Ovary (tissue), 9 donors: ENCODE measurements around the gene RBM44. TPM values are rescaled to one million over a fixed set of nuclear protein-coding genes. Genes with fewer than 3 reads are reported as not detected.
A peak's percentile ranks its signal among the peaks of the same experiment; 100 is the strongest.

Source experiments
- DNase-seq, 5 donors: peaks; one replicate each; pipeline ENCODE4 v3.0.0-alpha.2; 2019 to 2020
- H3K27ac ChIP-seq, 2 donors: fragments of 200-600 bp; one replicate each; pipeline versions ENCODE4 v1.5.1 to v1.8.0; 2019 to 2022
- H3K27me3 ChIP-seq: fragments of 200-600 bp; one replicate; pipeline ENCODE4 v1.8.0; 2022
- H3K36me3 ChIP-seq: fragments of 200-600 bp; sonication (generic); one replicate; pipeline ENCODE4 v1.5.1; 2019
- H3K4me1 ChIP-seq: one replicate; pipeline ENCODE4 v1.8.1; 2013; ENCODE audit warnings: mild to moderate bottlenecking, moderate library complexity; ENCODE audit not compliant: insufficient read depth
- H3K4me3 ChIP-seq: fragments of 200-600 bp; sonication (generic); one replicate; pipeline ENCODE4 v1.5.1; 2017
- H3K9me3 ChIP-seq, 2 donors: fragments of 200-600 bp in 1 of 2; sonication (generic) in 1 of 2; one replicate each; pipeline versions ENCODE4 v1.5.1 to v1.8.1; 2013 to 2019; ENCODE audit warnings: mild to moderate bottlenecking in 1 of 2, moderate library complexity in 1 of 2
- CTCF ChIP-seq, 3 donors: fragments of 450-650 bp in 2 of 3; fragments of 200-600 bp in 1 of 3; IDR thresholded peaks; one replicate each; pipeline versions ENCODE4 v1.5.1 to v1.8.0; 2016 to 2022; ENCODE audit warnings: antibody characterized with exemption in 3 of 3, mild to moderate bottlenecking in 1 of 3
- EP300 ChIP-seq: sonication (generic); formaldehyde crosslinking; IDR thresholded peaks from one replicate; pipeline ENCODE4 v1.6.1; 2017; ENCODE audit warnings: antibody characterized with exemption
- POLR2A ChIP-seq: fragments of 450-650 bp; IDR thresholded peaks from one replicate; pipeline ENCODE4 v1.6.1; 2017; ENCODE audit warnings: antibody characterized with exemption, mild to moderate bottlenecking, moderate library complexity
- WGBS, 3 donors: extraction: QIAGEN DNeasy Blood & Tissue Kit in 1 of 3; methylation state at CpG; one replicate each; pipeline versions ENCODE4 v1.1.5 to v1.1.7; 2013 to 2017; 5-methylcytosine and 5-hydroxymethylcytosine counted together
- intact Hi-C, 4 donors: fragments of 100-400 bp; cut with DNase I; formaldehyde crosslinking; loops; one replicate each; pipeline versions ENCODE4 v1.11.0 to v1.15.1; 2022 to 2023
- polyA plus RNA-seq, 2 donors: library from polyadenylated mRNA; stranded (reverse); fragments of 200-250 nt in 1 of 2; fragments of 350-450 nt in 1 of 2; fragmentation: Illumina TruSeq in 1 of 2; extraction: RNeasy Lipid Tissue Mini Kit (QIAGEN cat#74804) in 1 of 2; gene quantifications; one replicate each; pipeline ENCODE4 v1.2.3, GENCODE V29; 2013 to 2014
- total RNA-seq, 7 donors: library from RNA; depleted of rRNA in 2 of 7; stranded (reverse); fragments of >200 nt in 2 of 7; fragmentation: NEBNext Ultra II Directional in 3 of 7; extraction: Animal tissue kit (Norgen Biotek cat#: 25700) in 3 of 7; gene quantifications; one replicate each; pipeline versions ENCODE4 v1.1.0 to v1.2.4, GENCODE V29; 2016 to 2023
- donor health status: DM: no; HTN: no; CAD: no; lungs with moderate emphysema.
- donor health status: DM: no; HTN: no; CAD: no.
- donor health status: Bipolar disorder and iron deficiency.
- donor health status: DM: yes; HTN: yes; CAD: no.
- donor health status: DM: no; HTN: no; CAD: no.
- donor health status: DM: yes; HTN: yes; CAD: no.

RBM44 gene
- total and polyA plus RNA-seq, 9 donors, result 0.13 to 0.83 (median 0.33) TPM

DNA sequence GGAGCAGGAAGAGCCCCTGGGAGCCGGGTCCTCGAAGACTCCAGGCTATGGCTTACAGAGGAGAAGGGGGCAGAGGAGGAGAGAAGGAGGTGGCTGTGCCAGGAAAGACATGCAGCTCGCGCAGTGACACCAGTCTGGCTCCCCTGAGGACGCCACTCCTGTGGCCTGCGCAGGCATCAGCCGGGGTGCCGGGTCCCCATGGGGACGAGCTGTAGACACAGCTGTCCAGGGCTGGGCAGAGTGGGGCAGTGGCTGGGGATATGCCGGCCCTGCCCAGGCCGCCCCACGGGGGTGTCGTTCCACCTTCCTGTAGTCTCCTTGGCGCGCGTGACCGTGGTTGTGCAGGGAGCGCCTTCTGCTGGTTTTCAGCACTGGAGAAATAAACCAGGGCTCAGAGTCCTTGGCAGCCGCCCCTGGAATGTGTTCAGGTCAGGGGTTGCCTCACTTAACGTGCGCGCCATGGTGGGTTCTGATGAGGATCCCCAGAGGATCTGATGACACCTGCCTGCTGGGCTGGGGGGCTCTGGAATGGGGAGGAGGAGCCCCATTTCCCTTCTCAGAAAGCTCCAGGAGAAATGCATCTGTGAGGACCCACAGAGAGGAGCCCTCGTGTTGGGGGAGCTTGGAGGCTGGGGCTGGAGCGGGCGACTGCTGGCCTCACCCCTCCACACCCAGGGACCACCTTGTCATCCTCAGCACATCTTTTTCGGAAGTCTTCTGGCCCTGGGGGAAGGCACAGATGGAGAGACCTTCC is 87.5 kb downstream of the RBM44 start:
- H3K27ac ChIP-seq, result peak overlapping the region; percentile 90 to 95
- 34 to 49% (median 42%) methylated on average over 24 to 26 of the region's 26 CpGs for WGBS, 3 donors
- peaks cover 18% of the 10 kb centered on the region for H3K4me1 ChIP-seq
- H3K9me3 ChIP-seq, result no peaks in the 10 kb centered on the region
- no peaks in the 10 kb centered on the region for H3K36me3 ChIP-seq
- TF ChIP-seq EP300 (no peak), CTCF (IDR thresholded peaks at IDR 0.05) (peak in 2 of 3 donors; percentile 26 to 31)
- intact Hi-C loops, result no loop called here
- H3K27me3 ChIP-seq, result no peaks in the 10 kb centered on the region
- DNase-seq, result peak; percentile 81 to 93 (median 91)
- no peak overlapping the region for H3K4me3 ChIP-seq

DNA sequence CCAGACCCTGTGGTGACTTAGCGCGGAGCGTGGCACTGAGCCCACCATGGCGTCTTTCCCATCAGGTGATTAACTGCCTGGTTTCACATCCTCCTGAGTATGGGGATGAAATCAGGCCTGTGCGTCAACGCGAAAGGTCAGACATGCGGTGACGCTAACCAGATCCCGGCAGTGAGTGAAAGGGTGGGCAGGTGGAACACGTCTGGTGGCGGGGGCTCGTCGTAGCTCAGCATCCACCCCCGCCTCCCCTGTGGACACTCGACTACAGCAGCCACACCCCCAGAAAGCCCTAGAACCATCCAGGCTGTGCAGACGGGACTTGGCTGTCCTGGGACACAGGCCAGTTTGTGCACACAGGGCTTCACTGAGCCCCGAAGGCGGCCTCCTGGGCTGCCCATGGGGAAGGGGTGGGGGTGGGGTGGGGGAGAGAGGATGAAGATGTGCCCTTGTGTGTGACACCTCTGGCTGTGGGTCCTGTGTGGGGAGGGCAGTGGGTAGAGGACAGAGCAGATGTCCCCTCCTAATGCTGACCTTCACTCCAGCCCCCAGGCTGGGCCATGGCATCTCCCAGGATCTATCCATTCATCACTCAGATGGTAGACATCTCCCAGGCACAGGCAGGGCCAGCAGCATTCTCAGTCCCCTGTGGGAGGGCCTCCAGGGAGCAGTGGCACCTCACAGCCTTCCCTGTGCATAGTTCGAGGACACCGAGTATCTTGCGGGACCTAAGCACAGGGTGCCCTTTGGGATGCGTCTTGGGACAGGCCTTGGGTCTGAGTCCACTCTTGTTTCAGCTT is 88.3 kb downstream of the RBM44 start:
- WGBS, 3 donors, result 37 to 52% (median 48%) methylated on average over 23 of the region's 23 CpGs
- Histone ChIP-seq H3K4me1 (peaks cover 18% of the 10 kb centered on the region), H3K36me3 (no peaks in the 10 kb centered on the region), H3K27me3 (no peaks in the 10 kb centered on the region), H3K27ac (peak overlapping the region; percentile 90 to 95), H3K4me3 (no peak overlapping the region), H3K9me3 (no peaks in the 10 kb centered on the region)
- intact Hi-C loops, result no loop called here
- DNase-seq, result peak; percentile 84 to 95 (median 93)
- TF ChIP-seq EP300 (peak; percentile 97), POLR2A (no peak)

- 11 to 26% (median 17%) methylated on average over 2 of the region's 2 CpGs for WGBS, 3 donors
- no peak overlapping the region for H3K4me3 ChIP-seq
- H3K4me1 ChIP-seq, result peaks cover 18% of the 10 kb centered on the region
- H3K27ac ChIP-seq, result peak overlapping the region; percentile 90 to 95
- DNase-seq, result no peak
- H3K9me3 ChIP-seq, result no peaks in the 10 kb centered on the region
- no peaks in the 10 kb centered on the region for H3K27me3 ChIP-seq
- TF ChIP-seq POLR2A (peak; percentile 14), CTCF (IDR thresholded peaks at IDR 0.05) (no peak), EP300 (no peak)
- intact Hi-C loops, result no loop called here
- H3K36me3 ChIP-seq, result no peaks in the 10 kb centered on the region
Observed at GRCh38 chr2:237888389-237888788, 89.8 kb downstream of the RBM44 start.

DNA sequence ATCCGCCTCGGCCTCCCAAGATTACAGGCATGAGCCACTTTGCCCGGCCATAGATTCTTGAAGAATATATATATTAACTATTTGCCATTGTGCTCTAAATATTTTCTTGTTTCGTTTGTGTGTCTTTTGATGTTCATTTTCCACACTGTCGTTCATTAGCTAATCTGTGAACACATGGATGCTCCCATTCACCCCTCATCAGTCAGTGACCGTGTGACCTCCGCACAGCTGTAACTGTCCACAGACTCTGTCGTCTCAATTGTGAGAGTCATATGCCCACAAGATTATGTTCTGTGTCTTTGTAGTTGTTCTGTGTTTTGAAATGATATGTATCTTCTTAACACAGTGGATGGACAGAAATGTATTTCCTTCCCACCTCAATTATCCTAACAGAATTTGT is 90.4 kb downstream of the RBM44 start:
- DNase-seq, result no peak
- no peaks in the 10 kb centered on the region for H3K36me3 ChIP-seq
- WGBS, 3 donors, result 83 to 93% (median 84%) methylated on average over 8 of the region's 8 CpGs
- no peak overlapping the region for H3K4me3 ChIP-seq
- H3K27me3 ChIP-seq, result no peaks in the 10 kb centered on the region
- TF ChIP-seq POLR2A (no peak), EP300 (no peak), CTCF (IDR thresholded peaks at IDR 0.05) (no peak)
- peaks cover 18% of the 10 kb centered on the region for H3K4me1 ChIP-seq
- H3K9me3 ChIP-seq, result no peaks in the 10 kb centered on the region
- peak overlapping the region; percentile 90 to 95 for H3K27ac ChIP-seq
- intact Hi-C loops, result no loop called here
